H1 (cell line): Measurements from ENCODE around the gene RTKN2. TPM values are rescaled to one million over a fixed set of nuclear protein-coding genes. Genes with fewer than 3 reads are reported as not detected.

ENCODE experiments used
- CTCF ChIA-PET: fragments of 300-600 bp; sonication (Branson Sonifier 250); formaldehyde crosslinking; loops from one replicate; lab custom pipeline; 2021; ENCODE audit not compliant: partially characterized antibody; lab: Charles Lee
- POLR2A ChIA-PET: fragments of 300-600 bp; sonication (Branson Sonifier 250); formaldehyde crosslinking; loops from one replicate; lab custom pipeline; 2021; ENCODE audit warnings: inconsistent platforms; ENCODE audit not compliant: partially characterized antibody; lab: Charles Lee
- DNase-seq, 2 experiments: peaks; one replicate each; pipeline versions ENCODE4 v3.0.0 to v3.0.0-alpha.2; 2010 to 2022; ENCODE audit warnings: low spot score in 2 of 2, low read depth in 1 of 2, mixed read lengths in 1 of 2
- FAIRE-seq: peaks from 2 replicates; lab custom pipeline; 2011; peaks lifted over from hg19 to GRCh38; lab: Jason Lieb, UNC
- H2AFZ ChIP-seq: 2 replicates; pipeline ENCODE4 v1.8.1; 2012; ENCODE audit warnings: low read length, inconsistent platforms
- H2AK5ac ChIP-seq: 2 replicates; pipeline ENCODE4 v1.6.1; 2013; ENCODE audit warnings: low read depth, low read length
- H2BK120ac ChIP-seq: replicated peaks from 2 replicates; pipeline ENCODE3; 2013; ENCODE audit warnings: low read depth, low read length, inconsistent platforms
- H2BK12ac ChIP-seq: 2 replicates; pipeline ENCODE4 v1.6.1; 2013; ENCODE audit warnings: low read depth, low read length
- H2BK15ac ChIP-seq: 2 replicates; pipeline ENCODE4 v1.6.1; 2013; ENCODE audit warnings: low read length
- H2BK20ac ChIP-seq: 2 replicates; pipeline ENCODE4 v1.6.1; 2013; ENCODE audit warnings: low read length
- H2BK5ac ChIP-seq: 2 replicates; pipeline ENCODE4 v1.6.1; 2013; ENCODE audit warnings: low read depth, low read length
- H3K14ac ChIP-seq: 2 replicates; pipeline ENCODE4 v1.6.1; 2013; ENCODE audit warnings: inconsistent platforms; ENCODE audit not compliant: insufficient read length
- H3K18ac ChIP-seq: 2 replicates; pipeline ENCODE4 v1.6.1; 2013; ENCODE audit warnings: low read length; ENCODE audit errors: extremely low read depth
- H3K23ac ChIP-seq: 2 replicates; pipeline ENCODE4 v1.6.1; 2013; ENCODE audit warnings: inconsistent platforms; ENCODE audit not compliant: insufficient read length
- H3K23me2 ChIP-seq: 2 replicates; pipeline ENCODE4 v1.6.1; 2013; ENCODE audit warnings: low read depth, low read length
- H3K27ac ChIP-seq: 2 replicates; pipeline ENCODE4 v1.6.1; 2011; ENCODE audit warnings: low read depth, low read length, inconsistent platforms
- H3K27me3 ChIP-seq, 4 experiments: replicated peaks in 1 of 4; 1 replicate in 1 of 4; 2 replicates in 3 of 4; pipeline versions ENCODE4 v1.6.1 to v1.8.1; 2011 to 2013; ENCODE audit warnings: low read length in 3 of 4, mild to moderate bottlenecking in 3 of 4, inconsistent platforms in 2 of 4, mixed read lengths in 2 of 4, moderate library complexity in 1 of 4; ENCODE audit not compliant: control insufficient read depth in 3 of 4, insufficient read depth in 3 of 4; ENCODE audit errors: extremely low read depth in 1 of 4
- H3K36me3 ChIP-seq, 4 experiments: 2 replicates each; pipeline versions ENCODE4 v1.6.1 to v1.8.1; 2011 to 2013; ENCODE audit warnings: mild to moderate bottlenecking in 4 of 4, low read length in 3 of 4, moderate library complexity in 2 of 4, control low read depth in 1 of 4, inconsistent platforms in 1 of 4; ENCODE audit not compliant: insufficient read depth in 4 of 4, control insufficient read depth in 2 of 4
- H3K4ac ChIP-seq: replicated peaks from 2 replicates; pipeline ENCODE3; 2013; ENCODE audit warnings: low read length, low read depth, mixed read lengths, inconsistent platforms; ENCODE audit not compliant: insufficient read length
- H3K4me1 ChIP-seq, 4 experiments: replicated peaks in 1 of 4; 1 replicate in 1 of 4; 2 replicates in 3 of 4; pipeline versions ENCODE4 v1.6.1 to v1.8.1; 2011 to 2013; ENCODE audit warnings: low read length in 3 of 4, inconsistent platforms in 2 of 4, mixed read lengths in 1 of 4; ENCODE audit not compliant: insufficient read depth in 4 of 4, control insufficient read depth in 3 of 4
- H3K4me2 ChIP-seq, 2 experiments: 2 replicates each; pipeline versions ENCODE4 v1.6.1 to v1.8.1; 2011 to 2013; ENCODE audit warnings: low read depth in 2 of 2, low read length in 2 of 2, control low read depth in 1 of 2, inconsistent platforms in 1 of 2, mild to moderate bottlenecking in 1 of 2; ENCODE audit not compliant: insufficient read depth in 1 of 2
- H3K4me3 ChIP-seq, 4 experiments: fragments of 200-600, 300-600 bp in 1 of 4; sonication (generic), shearing (Covaris generic), sonication (Bioruptor Twin) in 1 of 4; 2 replicates each; pipeline versions ENCODE4 v1.5.1 to v1.8.1; 2011 to 2016; ENCODE audit warnings: low read length in 4 of 4, low read depth in 3 of 4, control low read depth in 2 of 4, inconsistent platforms in 2 of 4, mild to moderate bottlenecking in 2 of 4, mixed read lengths in 1 of 4, moderate library complexity in 1 of 4; ENCODE audit not compliant: insufficient read depth in 2 of 4; ENCODE audit errors: extremely low read depth in 1 of 4
- H3K56ac ChIP-seq: replicated peaks from 2 replicates; pipeline ENCODE3; 2013; ENCODE audit warnings: low read depth, mild to moderate bottlenecking, mixed read lengths, low read length, inconsistent platforms; ENCODE audit not compliant: insufficient read length
- H3K79me1 ChIP-seq: 2 replicates; pipeline ENCODE4 v1.6.1; 2013; ENCODE audit warnings: low read depth, low read length, control low read depth
- H3K79me2 ChIP-seq, 2 experiments: 2 replicates each; pipeline versions ENCODE4 v1.6.1 to v1.8.1; 2012 to 2013; ENCODE audit warnings: low read length in 2 of 2, mild to moderate bottlenecking in 2 of 2, inconsistent platforms in 1 of 2; ENCODE audit not compliant: insufficient read depth in 2 of 2, control insufficient read depth in 1 of 2
- H3K9ac ChIP-seq, 4 experiments: replicated peaks in 1 of 4; 1 replicate in 1 of 4; 2 replicates in 3 of 4; pipeline versions ENCODE4 v1.6.1 to v1.8.1; 2011 to 2013; ENCODE audit warnings: low read depth in 3 of 4, low read length in 3 of 4, control low read depth in 2 of 4, mild to moderate bottlenecking in 2 of 4, moderate library complexity in 2 of 4, inconsistent platforms in 1 of 4; ENCODE audit errors: extremely low read depth in 1 of 4
- H3K9me3 ChIP-seq, 2 experiments: 2 replicates each; pipeline versions ENCODE4 v1.6.1 to v1.8.1; 2012 to 2013; ENCODE audit warnings: mild to moderate bottlenecking in 2 of 2, moderate library complexity in 2 of 2, control low read depth in 1 of 2, inconsistent platforms in 1 of 2, low read depth in 1 of 2, low read length in 1 of 2, mixed read lengths in 1 of 2; ENCODE audit not compliant: insufficient read depth in 2 of 2
- H4K20me1 ChIP-seq, 2 experiments: replicated peaks in 1 of 2; 2 replicates each; pipeline versions ENCODE3 to v1.8.1; 2011 to 2013; ENCODE audit warnings: inconsistent platforms in 2 of 2, low read length in 2 of 2, mild to moderate bottlenecking in 1 of 2; ENCODE audit not compliant: insufficient read depth in 2 of 2, control insufficient read depth in 1 of 2
- H4K5ac ChIP-seq: 2 replicates; pipeline ENCODE4 v1.6.1; 2013; ENCODE audit warnings: low read length, low read depth, mixed read lengths, inconsistent platforms; ENCODE audit not compliant: insufficient read length
- H4K8ac ChIP-seq: 2 replicates; pipeline ENCODE4 v1.8.0; 2013; ENCODE audit warnings: mild to moderate bottlenecking, moderate library complexity, low read length, inconsistent platforms; ENCODE audit not compliant: insufficient read depth; ENCODE audit errors: extremely low read depth
- H4K91ac ChIP-seq: replicated peaks from 2 replicates; pipeline ENCODE3; 2013; ENCODE audit warnings: low read length, mixed read lengths, inconsistent platforms; ENCODE audit not compliant: insufficient read length
- RNF2 ChIP-seq: fragments of 200-900, 300-1000 bp; sonication (generic); IDR thresholded peaks from 2 replicates; pipeline ENCODE4 v1.7.1; 2016; ENCODE audit warnings: borderline replicate concordance, low read depth, mild to moderate bottlenecking, antibody characterized with exemption, low read length; ENCODE audit not compliant: poor library complexity, severe bottlenecking; ENCODE audit errors: missing control alignments
- SAP30 ChIP-seq: fragments of 300-600 bp; sonication (generic); IDR thresholded peaks from 2 replicates; pipeline ENCODE4 v1.7.1; 2012; ENCODE audit warnings: low read length, moderate library complexity, mild to moderate bottlenecking, inconsistent platforms; ENCODE audit not compliant: insufficient read depth, insufficient replicate concordance
- WGBS, 2 experiments: shearing (Covaris generic) in 1 of 2; methylation state at CpG; one replicate each; pipeline versions ENCODE4 v1.1.6 to v1.1.7; 2013 to 2015; ENCODE audit warnings: low lambda C conversion rate in 2 of 2, mixed read lengths in 2 of 2, inconsistent platforms in 1 of 2, low coverage in 1 of 2, missing lambda C conversion rate in 1 of 2; ENCODE audit not compliant: insufficient replicate concordance in 2 of 2, insufficient coverage in 1 of 2, insufficient read length in 1 of 2; ENCODE audit errors: extremely low coverage in 1 of 2, missing lambda C conversion rate in 1 of 2; 5-methylcytosine and 5-hydroxymethylcytosine counted together
- polyA plus RNA-seq, 7 experiments: library from polyadenylated mRNA; depleted of rRNA in 3 of 7; stranded (reverse) in 5 of 7; unstranded in 2 of 7; fragments of >200 nt in 5 of 7; fragments of 200-250 nt in 2 of 7; gene quantifications; 1 replicate in 5 of 7; 2 replicates in 1 of 7; 4 replicates in 1 of 7; pipeline versions ENCODE4 v1.2.1 to v1.2.3, GENCODE V29; 2011 to 2013; ENCODE audit warnings: missing spikeins in 2 of 7, mixed read lengths in 2 of 7
- total RNA-seq: library from RNA; stranded (reverse); fragmentation: NEBNext Ultra II Directional; extraction: Animal tissue kit (Norgen Biotek cat#: 25700); gene quantifications from 2 replicates; pipeline ENCODE4 v1.2.1, GENCODE V29; 2021

The RTKN2 gene
- total and polyA plus RNA-seq, 2 of the 8 experiments (the other 6 are each of a cell fraction or from before 2014, with no cell fraction given), result 5.1 to 24.6 TPM

- DNase-seq, result no peak
- H4K8ac ChIP-seq, result no peak overlapping the region
- POLR2A ChIA-PET, result no interaction called here
- H2BK15ac ChIP-seq, result no peak overlapping the region
- no peak overlapping the region for H3K27ac ChIP-seq
- 96% methylated on average over 3 of the region's 3 CpGs; no CpG with 5 or more reads in 1 of the 2 experiments for WGBS, 2 experiments
- H3K18ac ChIP-seq, result no peak overlapping the region
- no peaks in the 10 kb centered on the region for H3K9me3 ChIP-seq
- H2AFZ ChIP-seq, result no peak overlapping the region
- H3K56ac ChIP-seq, result no peak overlapping the region
- no peak overlapping the region for H4K91ac ChIP-seq
- no peak overlapping the region for H3K14ac ChIP-seq
- FAIRE-seq, result no peak
- no peak overlapping the region for H3K9ac ChIP-seq
- no peak overlapping the region for H2BK20ac ChIP-seq
- no peak overlapping the region for H3K4me2 ChIP-seq
- CTCF ChIA-PET, result interaction anchor here (0.5 to 2.4 kb wide), 13 partner anchors 18 to 494 kb away, joined by 3 to 22 read pairs (median 5); no protein-coding TSS in a partner anchor
- H2BK12ac ChIP-seq, result no peak overlapping the region
- H3K36me3 ChIP-seq, result peaks cover 0 to under 1% (median 0%) of the 10 kb centered on the region in 4 experiments; a peak in 1 of 8 replicates
- H4K20me1 ChIP-seq, result no peaks in the 10 kb centered on the region
- no peaks in the 10 kb centered on the region for H3K27me3 ChIP-seq
- H3K4me3 ChIP-seq, result no peak overlapping the region
- H2BK5ac ChIP-seq, result no peak overlapping the region
- no peak overlapping the region for H2AK5ac ChIP-seq
- no peaks in the 10 kb centered on the region for H3K79me1 ChIP-seq
- H4K5ac ChIP-seq, result no peak overlapping the region
- peaks cover 0 to 11% of the 10 kb centered on the region in 2 experiments; a peak in 1 of 4 replicates for H3K79me2 ChIP-seq
- no peak overlapping the region for H2BK120ac ChIP-seq
- H3K4me1 ChIP-seq, result no peaks in the 10 kb centered on the region
- no peaks in the 10 kb centered on the region for H3K23me2 ChIP-seq
- H3K4ac ChIP-seq, result no peak overlapping the region
- H3K23ac ChIP-seq, result no peak overlapping the region
- no peak for TF ChIP-seq RNF2
- no peak for TF ChIP-seq SAP30
Observed at GRCh38 chr10:62244088-62244487, 24.6 kb downstream of the RTKN2 start.
